GM21619 (cell line): ENCODE measurements around the gene SEMA4D.

Experiments
- ATAC-seq: cut with Tn5 transposase; IDR thresholded peaks from one replicate; pipeline ENCODE4 v1.9.1; 2021; ENCODE audit not compliant: unreplicated experiment

The SEMA4D gene

DNA sequence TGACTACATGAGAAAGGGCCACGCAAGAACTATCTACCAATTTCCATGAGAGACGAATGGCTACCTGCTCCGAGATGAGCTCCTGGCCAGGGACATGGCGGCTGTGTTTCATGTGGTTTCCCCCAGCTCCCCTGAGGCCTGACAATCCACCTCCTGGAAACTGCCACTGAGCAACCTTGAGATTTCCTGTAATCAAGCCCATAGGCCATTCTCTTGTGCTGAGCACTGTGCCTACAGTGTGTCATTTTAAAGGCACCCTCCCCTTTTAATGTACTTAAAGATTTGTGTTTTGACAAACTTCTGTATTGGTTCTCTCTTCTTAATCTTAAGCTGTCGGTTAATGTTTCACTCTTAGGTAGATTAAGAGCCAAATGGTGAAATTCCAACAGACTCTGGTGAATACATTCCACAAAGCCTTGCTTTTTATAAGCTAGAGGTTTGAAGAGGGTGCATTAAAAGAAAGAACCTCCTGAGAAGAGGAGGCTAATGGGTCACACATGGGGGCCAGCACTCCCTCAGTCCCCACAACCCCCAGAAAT, 107.3 kb downstream of the SEMA4D start:
- no peak for ATAC-seq

DNA sequence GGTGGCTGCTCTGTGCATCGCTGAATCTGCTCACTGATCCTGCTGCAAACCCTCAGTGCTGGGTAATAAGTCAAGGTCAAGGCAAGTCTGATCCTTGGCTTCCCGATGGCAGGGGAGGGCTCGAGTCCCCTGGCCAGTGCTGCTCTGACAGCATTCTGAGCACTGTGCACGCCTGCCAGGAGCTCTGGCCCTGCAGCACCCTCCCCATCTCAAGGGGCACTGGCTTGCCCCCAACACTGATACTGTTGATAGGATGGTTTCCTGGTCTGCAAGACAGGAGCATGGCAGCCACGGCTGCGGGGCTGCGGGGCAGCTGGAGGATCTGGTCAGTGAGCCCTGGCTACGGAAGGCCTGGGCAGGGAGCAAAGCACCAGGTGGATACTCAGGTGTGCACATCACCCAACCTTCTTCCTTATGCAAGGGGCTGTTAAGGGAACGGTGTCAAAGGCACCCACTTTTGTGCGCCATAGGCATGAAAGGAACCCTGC, 107.8 kb downstream of the SEMA4D start:
- ATAC-seq: no peak

DNA sequence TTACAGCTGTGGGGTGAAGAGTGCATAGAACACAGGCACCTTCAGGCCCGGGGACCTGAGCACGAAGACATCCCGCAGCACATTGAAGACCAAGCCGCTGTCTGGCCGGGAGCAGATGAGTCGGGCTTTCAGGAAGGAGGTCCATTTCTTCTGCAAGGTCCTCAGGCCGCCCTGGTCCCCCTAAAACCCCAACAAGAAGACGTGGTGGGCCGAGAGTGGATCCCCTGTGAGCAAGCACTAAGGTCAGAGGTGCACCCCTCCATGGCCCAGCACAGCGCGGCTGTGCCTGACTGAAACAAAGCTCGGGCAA, 109.1 kb downstream of the SEMA4D start:
- no peak for ATAC-seq

DNA sequence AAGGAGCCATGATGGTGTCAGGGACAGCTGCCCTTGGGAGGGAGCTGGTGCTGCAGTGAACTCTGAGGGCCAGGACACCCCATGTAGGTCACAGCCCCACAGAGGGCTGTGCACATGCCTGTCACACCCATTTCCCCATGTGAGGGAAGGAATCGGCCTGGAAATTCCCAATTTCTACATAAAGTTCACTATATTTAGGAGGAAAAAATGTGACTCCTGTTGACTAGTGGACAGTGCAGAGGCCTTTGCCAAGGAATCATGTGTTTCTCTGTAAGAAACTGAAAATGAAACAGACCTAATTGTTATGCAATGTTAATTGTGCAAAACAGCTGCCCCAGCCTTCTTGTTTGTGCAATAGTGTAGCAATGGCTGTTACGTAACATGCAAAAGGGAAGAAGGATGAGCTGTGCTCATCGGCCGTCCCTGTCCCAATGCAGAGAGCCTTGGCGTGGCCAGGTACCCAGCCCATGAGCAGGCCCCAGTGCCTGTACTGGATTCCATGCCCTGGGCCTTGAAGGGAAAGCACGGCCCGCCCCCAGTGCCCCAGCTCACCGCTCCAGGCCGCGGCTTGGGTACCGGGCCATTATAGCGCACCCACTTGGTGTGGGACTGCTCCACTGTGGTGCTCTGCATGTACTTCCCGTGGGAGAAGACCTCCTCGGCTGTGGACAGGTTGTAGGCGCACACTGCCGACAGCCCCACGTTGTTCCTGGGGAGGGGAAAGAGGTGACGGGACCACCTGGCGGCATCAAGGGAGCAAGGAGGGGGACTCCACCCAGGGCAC, 109.6 kb downstream of the SEMA4D start:
- ATAC-seq: no peak

DNA sequence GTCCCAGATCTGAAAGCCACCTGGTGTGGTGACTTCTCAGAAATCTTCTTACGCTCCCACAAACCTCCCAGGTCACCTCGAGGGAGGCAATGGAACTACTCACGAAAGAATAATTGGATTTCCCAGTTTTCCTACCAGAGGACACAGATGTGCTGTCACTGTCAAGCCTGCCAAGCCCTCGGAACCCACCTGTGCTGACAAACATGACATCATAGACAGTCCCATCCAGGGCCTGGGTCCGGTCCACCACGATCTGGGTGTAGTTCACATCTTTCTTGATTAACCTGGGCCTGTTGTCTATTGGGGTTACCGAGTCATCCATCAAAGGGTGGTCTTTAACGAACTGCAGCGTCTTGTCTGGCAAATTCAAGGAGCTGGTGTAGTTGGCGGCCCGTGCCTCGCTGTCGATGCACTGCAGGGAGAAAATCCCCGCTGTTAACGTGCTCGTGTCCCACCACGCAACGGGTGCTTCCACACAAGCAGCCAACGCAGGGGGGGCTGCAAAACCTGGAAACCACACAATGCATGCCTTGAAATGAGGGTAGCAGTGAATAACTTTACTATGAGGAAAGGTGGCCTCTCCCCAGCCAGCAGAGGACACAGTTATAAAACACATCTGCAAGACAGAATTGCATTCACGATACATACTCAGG, 110.6 kb downstream of the SEMA4D start:
- ATAC-seq: no peak

DNA sequence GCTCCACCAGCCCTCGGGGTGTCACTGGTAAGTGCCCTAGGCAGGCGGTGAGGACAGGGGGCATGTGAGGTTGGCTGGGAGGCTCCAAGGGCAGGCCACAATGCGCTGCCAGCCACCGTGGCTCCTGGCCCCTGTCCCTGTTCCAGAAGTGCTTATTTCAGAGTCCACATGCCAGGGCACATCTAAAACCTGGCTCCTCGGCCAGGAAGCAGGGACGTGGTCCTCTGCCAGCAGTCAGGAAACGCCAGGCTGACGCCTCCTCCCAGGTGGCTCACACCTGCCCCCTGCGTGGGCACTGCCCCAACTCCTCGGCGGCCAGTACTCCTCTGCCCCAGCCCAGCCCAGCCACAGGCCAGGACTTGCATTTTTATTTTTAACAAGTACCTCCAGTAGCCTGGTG, 111.1 kb downstream of the SEMA4D start:
- no peak for ATAC-seq

DNA sequence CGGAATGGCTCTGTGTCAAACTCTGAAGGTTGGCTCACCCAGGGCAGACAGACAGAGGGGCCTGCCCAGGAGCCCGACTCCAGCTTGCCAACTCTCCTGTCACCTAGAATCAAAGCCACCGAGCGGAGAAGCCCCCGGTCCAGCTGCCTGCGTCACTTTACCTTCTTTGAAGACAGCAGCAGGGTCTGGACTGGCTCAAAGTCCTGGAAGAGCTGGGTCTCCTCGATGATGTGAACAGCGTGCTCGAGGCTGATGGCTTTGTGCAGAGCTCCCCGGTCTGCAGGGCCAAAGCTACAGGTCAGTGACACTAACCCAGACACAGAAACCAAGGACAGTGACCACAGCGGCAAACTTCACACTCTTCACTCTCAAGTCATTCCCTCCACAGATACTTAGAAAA, 111.7 kb downstream of the SEMA4D start:
- ATAC-seq: no peak

DNA sequence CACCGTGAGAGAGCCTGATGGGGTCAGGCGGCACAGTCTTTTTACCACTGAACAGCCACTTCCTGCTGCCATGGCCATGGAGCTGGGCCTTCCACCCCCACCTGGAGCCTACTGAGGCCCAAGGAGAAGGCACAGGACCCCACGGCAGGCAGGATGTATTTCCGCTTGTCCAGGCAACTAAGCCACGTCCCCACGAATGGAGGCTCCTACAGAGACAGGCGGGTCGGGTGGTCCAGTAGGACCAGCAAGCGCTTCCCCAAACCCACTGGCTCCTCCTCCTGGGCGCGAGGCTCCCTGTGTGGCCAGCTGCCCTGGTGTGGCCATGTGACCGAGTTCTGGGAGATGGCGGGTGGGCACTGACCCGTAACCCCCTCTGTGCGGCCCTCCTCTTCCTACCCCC, 113.1 kb downstream of the SEMA4D start:
- ATAC-seq: no peak

DNA sequence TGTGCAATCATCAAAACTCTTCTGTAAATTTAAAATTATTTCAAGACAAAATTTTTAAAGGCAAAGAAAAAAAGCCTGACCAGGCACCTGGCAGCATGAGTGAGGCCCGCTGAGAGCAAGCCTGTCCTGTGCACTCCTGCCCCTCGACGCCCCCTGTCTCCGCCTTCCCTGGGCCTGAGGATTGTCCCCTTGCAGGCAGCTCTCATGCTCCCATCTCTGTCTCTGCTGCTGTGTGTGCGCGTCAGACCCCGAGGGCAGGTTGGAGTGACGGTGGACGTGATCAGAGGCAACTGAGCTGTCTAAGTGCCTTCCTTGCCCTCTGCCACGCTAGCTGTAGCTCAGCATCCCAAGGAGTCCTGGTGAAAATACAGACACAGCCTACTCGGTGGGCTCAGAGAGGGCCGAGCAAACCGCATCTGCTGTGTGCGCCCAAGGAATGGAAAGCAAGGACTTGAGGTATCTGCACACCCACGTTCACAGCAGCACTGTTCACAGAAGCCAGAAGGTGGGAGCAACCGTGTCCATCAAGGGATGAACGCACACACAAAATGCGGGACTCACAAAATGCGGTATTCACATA, 114.1 kb downstream of the SEMA4D start:
- no peak for ATAC-seq

DNA sequence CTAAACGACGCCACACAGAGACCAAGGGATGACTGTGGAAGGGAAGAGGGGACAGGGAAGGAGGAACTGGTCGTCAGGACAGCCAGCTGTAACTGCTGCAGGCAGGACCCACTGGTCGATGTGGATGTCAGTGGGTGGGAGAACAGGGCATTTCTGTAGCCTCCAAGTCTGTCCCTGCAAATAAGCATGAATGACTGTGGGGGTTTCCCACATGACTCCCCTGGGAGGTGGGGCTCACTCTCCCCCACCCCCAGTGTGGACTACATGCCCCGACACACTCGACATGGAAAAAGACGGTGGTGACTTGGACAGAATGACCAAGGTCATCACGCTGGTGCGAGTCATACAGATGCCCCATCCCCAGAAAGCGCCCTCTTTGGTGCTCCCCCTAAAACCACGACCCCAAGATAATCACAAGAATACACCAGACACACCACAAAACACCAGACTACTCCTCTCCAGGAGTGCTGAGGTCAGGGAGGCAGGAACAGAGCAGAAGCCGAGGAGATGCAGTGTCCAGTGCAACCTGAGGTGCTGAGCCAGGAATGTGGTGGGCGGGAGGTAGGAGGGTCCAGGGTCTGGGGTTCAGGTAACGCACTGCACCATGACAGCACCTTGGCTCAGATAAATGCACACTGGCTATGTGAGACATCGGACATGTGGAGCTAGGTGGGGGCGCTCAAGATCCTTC, 114.7 kb downstream of the SEMA4D start:
- no peak for ATAC-seq

DNA sequence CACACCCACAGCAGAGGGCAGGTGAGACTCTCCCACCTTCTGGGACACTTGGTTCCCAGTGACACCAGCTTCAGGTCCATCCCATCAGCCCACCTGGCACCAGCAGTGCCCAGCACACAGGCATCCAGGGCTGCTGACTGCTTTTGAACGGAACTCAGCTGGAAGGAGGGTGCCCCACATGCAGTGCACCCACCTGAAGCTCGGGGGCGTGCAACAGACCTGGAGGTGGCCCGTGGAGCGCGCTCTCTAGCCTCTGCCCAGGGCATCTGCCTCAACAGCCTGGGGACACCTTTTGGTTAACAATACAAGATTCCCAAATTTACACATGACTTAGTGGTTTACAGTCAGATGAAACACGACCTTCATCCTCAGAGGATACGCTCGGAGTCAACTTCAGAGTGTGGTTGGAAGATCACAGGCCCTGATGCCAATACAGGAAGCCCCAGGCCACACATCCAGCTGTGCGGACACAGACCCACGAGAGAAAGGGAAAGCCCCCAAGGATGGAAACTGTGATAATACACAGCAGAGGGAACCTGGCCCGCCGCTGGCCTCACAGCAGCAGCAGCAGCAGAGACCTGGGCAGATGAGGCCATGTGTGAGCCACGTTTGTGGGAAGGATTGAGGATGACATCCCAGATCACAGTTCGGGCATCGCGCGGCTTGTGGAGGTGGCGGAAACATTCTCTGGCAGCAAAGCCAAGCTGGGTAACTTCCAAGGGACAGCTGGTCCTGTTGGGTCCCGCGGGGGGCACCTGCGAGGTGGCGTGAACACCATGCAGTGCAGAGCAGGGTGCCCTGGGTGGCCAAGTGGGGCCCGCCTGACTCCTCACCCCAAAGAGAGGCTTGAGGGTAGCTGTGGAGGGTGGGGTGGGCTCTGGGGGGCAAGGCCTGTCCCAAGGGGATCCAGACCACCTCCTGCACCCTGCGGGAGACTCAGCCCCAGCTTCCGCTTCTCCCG, 115.6 kb downstream of the SEMA4D start:
- ATAC-seq: no peak

DNA sequence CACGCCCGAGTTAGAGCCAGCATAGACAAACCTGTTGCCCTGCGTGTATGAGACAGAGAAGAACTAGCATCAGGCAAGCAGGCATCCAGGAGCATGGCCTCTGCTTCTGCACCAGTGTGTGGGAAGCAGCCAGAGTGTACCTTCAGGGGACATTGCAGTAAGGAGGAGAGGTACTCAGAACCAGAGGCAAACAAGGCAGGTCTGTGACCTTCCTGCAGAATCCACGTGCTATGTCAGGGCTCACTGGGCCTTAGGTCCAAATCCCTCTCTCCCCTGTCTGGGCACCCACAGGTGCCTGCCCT, 116.7 kb downstream of the SEMA4D start:
- no peak for ATAC-seq

DNA sequence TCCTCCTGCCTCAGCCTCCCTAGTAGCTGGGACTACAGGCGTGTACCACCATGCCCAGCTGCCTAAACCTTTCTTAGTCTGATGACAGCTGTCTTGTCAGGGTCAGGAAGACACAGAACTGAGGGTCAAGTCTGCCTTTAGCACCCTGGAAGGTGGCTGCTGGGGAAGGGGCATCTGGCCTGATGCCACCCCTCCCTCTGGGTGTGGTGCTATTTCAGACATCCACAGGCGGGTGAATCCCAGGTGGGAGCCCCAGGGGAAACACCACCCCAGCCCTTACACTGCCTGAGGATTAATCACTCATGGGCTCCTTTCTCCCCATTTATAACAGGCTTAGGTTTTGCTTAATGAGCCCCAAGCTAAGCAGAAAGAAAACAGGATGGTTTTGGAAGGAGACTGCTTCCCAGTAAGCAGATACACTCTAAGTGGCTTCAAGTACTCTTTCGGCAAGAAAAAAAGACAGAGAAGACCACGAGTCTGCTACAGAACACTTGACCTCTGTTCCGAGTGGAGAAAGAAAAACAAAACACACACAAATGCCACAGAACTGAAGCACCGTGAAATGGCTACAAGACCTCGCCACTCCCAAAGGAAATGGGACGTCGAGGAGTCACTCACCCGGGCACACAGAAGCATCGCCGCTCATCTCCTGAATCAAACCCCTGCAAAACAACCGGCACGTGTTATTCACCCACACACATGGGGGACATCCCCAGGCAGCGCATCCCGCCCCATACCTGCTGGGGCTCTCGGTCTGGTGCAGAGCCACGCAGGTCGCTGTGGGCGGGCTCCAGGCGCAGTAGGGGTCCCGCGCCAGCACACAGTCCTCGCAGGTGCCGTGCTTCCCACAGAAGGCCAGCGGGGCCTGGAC, 117.2 kb downstream of the SEMA4D start:
- no peak for ATAC-seq

DNA sequence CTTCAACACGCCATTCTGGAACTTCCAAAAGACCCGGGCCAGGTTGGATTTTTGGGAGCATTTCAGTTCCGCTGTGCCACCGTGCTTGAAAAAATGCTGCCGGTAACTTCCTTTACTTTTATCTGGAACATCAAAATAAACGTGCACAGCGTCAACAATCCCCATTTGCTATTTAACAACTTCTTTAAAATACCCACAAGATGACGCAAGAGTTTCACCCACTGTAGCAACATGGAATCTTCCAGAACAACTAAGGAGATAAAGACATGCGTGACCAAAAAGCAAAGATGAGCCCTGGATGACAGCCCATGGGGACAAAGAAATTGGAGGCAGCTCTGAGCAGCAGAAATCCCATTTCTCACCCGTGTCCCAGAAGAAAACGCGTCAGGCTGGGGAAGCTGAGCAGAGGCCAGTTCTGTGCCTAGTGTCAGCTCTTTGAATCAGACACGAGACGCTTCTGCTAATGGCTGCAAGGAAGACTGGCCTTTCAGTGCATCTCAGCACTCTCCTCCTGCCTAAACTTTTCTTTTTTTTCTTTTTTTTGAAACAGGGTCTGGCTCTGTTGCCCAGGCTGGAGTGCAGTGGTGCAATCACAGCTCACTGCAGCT, 118.3 kb downstream of the SEMA4D start:
- ATAC-seq: no peak

DNA sequence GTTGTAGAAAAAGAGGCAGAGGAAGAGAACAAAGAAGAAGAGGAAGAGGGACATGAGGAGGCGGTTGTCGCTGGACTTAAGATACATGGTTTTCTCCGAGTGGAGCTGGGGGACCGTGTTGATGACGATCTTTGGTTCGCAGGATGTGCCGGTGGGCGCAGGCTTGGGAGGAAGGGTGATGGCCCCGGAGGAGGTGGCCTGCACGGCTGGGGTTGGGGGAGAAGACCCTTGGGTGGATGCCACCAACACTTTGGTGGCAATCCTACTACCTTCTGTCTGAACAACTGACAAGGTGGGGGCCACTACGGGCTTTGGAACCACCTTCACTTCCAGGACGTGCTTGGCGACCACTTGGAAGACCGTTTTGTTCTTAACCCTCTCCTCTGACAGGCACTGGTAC, 118.9 kb downstream of the SEMA4D start:
- ATAC-seq: no peak

DNA sequence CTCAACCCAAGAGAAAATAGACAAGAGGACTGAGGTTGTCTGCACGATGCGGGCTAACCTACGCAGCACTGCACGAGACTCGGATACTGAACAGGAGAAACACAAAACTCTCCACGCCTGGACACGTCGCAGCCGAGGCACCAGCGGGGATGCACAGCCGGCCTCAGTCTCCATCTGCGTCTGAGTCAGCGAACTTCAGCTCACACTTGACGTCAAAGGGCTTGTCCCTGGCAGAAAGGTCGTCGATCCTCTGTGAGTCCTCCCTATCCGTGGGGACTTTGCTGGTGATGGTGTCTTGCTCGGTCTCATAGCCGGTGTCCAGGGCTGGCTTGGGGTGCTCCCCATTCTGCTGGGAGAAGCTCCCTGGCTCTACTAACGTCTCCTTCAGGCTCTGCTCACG, 119.4 kb downstream of the SEMA4D start:
- ATAC-seq: no peak

DNA sequence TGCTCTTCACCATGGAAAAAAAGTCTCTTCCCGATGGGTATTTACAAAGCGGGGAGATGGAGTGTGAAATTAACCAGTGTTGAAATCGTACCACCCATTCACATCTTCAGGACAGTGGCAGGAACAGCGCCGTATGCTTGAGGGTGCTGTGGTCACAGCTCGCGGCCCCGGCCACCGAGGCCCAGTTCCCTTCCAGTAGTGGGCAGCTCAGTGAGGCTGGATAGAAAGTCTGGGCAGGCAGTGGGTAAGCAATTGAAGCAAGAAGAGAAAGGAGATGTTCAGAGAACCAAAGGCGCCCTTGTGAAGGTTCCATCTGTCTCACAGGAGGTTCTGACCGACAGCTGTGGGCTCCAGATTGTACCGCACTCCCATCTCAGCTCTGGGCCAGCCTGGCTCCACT, 120.5 kb downstream of the SEMA4D start:
- no peak for ATAC-seq

DNA sequence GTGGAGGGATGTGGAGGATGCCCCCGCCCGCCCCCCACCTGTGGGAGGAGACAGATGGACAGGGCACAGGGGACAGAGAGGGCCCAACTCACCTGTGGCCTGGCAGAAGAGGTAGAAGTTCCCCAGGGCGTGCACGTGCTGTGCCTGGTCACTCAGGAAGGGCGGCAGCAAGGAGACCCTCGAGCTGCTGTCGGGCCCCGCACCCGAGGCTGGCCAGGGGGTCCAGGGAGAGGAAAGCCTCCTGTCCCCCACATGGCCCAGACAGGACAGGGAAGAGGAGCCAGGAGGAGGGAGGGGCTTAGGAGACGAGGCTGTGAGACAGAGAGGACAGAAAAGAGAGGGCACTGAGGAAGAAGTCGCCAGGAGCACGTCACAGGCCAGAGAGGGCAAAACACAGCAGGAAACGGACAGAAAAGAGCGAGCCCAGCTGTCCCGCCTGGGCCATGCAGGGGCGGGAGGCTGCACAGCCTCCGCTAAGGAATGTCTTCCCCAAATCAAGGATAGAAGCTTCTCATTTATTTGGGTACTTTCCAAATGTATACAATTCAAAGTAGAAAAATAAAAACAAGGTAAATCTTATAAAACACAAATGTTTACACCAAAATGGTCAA, 121.1 kb downstream of the SEMA4D start:
- no peak for ATAC-seq

DNA sequence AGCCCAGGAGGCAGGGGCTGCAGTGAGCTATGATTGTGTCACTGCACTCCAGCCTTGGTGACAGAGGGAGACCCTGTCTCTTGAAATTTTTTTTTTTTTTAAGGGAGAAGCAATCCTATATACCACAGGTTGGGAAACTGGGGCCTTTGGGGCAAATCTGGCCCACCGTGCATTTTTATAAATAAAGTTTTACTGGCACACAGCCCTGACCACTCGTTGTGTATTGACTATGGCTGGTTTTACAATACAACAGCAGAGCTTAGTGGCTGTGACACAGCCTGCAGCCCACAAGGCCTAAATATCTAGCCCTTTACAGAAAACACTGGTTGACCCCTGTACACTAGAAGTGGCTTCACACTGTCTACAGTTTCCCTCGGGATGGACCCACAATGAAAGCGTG, 121.6 kb downstream of the SEMA4D start:
- no peak for ATAC-seq
